SK-N-SH (cell line): ENCODE data around the gene PCSK6. TPM values are rescaled to one million over a fixed set of nuclear protein-coding genes. Genes with fewer than 3 reads are reported as not detected.

Experiments used
- CTCF ChIA-PET: fragments of 300-600, 350-600 bp; formaldehyde crosslinking; extraction: SDS; loops from one replicate; lab custom pipeline; 2021; lab: Yijun Ruan, JAX
- POLR2A ChIA-PET: fragments of 350-600 bp; sonication (Branson Sonifier 250); formaldehyde crosslinking; extraction: SDS; loops from one replicate; lab custom pipeline; 2020; ENCODE audit warnings: antibody characterized with exemption, inconsistent platforms; lab: Yijun Ruan, JAX
- DNase-seq: peaks from one replicate; pipeline ENCODE4 v3.0.0; 2012
- H2AFZ ChIP-seq: fragments of 200-600 bp; sonication (generic); 2 replicates; pipeline ENCODE4 v1.8.1; 2016; ENCODE audit warnings: antibody characterized with exemption, mild to moderate bottlenecking, low read depth
- H3F3A ChIP-seq: fragments of 200-600 bp; sonication (generic); replicated peaks from 2 replicates; pipeline ENCODE3; 2016; ENCODE audit warnings: antibody characterized with exemption, mild to moderate bottlenecking; ENCODE audit not compliant: insufficient read depth
- H3K27ac ChIP-seq, 2 experiments: fragments of 200-500 bp in 1 of 2; fragments of 200-600 bp in 1 of 2; sonication (Bioruptor generic) in 1 of 2; sonication (generic), shearing (Covaris generic) in 1 of 2; 2 replicates each; pipeline versions ENCODE4 v1.5.1 to v1.6.1; 2014 to 2016; ENCODE audit warnings: low read depth in 2 of 2, inconsistent platforms in 1 of 2, low read length in 1 of 2, mild to moderate bottlenecking in 1 of 2, mixed read lengths in 1 of 2
- H3K27me3 ChIP-seq: fragments of 200-600 bp; sonication (generic), shearing (Covaris generic); 2 replicates; pipeline ENCODE4 v1.6.1; 2016; ENCODE audit warnings: mixed run types; ENCODE audit not compliant: insufficient read depth
- H3K36me3 ChIP-seq, 2 experiments: fragments of 200-500 bp in 1 of 2; fragments of 200-600 bp in 1 of 2; sonication (Bioruptor generic) in 1 of 2; sonication (generic) in 1 of 2; replicated peaks in 1 of 2; 2 replicates each; pipeline versions ENCODE3 to v1.5.1; 2014 to 2016; ENCODE audit warnings: low read length in 1 of 2, mild to moderate bottlenecking in 1 of 2; ENCODE audit not compliant: insufficient read depth in 2 of 2, control insufficient read depth in 1 of 2
- H3K4me1 ChIP-seq, 2 experiments: fragments of 200-500 bp in 1 of 2; fragments of 200-600 bp in 1 of 2; sonication (Bioruptor generic) in 1 of 2; sonication (generic), shearing (Covaris generic) in 1 of 2; 2 replicates each; pipeline versions ENCODE4 v1.5.1 to v1.6.1; 2014 to 2016; ENCODE audit warnings: low read depth in 1 of 2, low read length in 1 of 2, mixed run types in 1 of 2; ENCODE audit not compliant: insufficient read depth in 2 of 2, control insufficient read depth in 1 of 2
- H3K4me2 ChIP-seq: fragments of 200-600 bp; sonication (generic), shearing (Covaris generic); 2 replicates; pipeline ENCODE4 v1.6.1; 2017; ENCODE audit warnings: mixed run types
- H3K4me3 ChIP-seq, 2 experiments: fragments of 200-500 bp in 1 of 2; fragments of 200-600 bp in 1 of 2; sonication (Bioruptor generic) in 1 of 2; sonication (generic), shearing (Covaris generic) in 1 of 2; 2 replicates each; pipeline versions ENCODE4 v1.5.1 to v1.8.1; 2014 to 2016; ENCODE audit warnings: low read depth in 2 of 2, inconsistent platforms in 1 of 2, low read length in 1 of 2, mild to moderate bottlenecking in 1 of 2, mixed read lengths in 1 of 2, moderate library complexity in 1 of 2
- H3K79me2 ChIP-seq: fragments of 200-600 bp; sonication (generic); 2 replicates; pipeline ENCODE4 v1.8.1; 2017; ENCODE audit warnings: mild to moderate bottlenecking; ENCODE audit not compliant: insufficient read depth
- H3K9ac ChIP-seq: fragments of 200-600 bp; sonication (generic); 2 replicates; pipeline ENCODE4 v1.6.1; 2017; ENCODE audit warnings: mixed run types
- H3K9me2 ChIP-seq: fragments of 200-600 bp; sonication (generic); 2 replicates; pipeline ENCODE4 v1.6.1; 2017; ENCODE audit warnings: mixed run types
- H3K9me3 ChIP-seq: fragments of 200-600 bp; sonication (generic); 2 replicates; pipeline ENCODE4 v1.6.1; 2017; ENCODE audit warnings: mixed run types, mild to moderate bottlenecking, moderate library complexity
- H4K20me1 ChIP-seq: fragments of 200-600 bp; sonication (generic); 2 replicates; pipeline ENCODE4 v1.6.1; 2017; ENCODE audit warnings: mild to moderate bottlenecking, mixed run types; ENCODE audit not compliant: insufficient read depth
- CHD2 ChIP-seq: fragments of 150-350 bp; IDR thresholded peaks from 2 replicates; pipeline ENCODE4 v1.6.1; 2018; ENCODE audit warnings: low read length; ENCODE audit not compliant: partially characterized antibody
- IRF3 ChIP-seq: fragments of 150-350 bp; IDR thresholded peaks from 2 replicates; pipeline ENCODE4 v1.6.1; 2016; ENCODE audit warnings: mild to moderate bottlenecking, low read depth, low read length
- JUND ChIP-seq: IDR thresholded peaks from 2 replicates; pipeline ENCODE4 v1.4.0; 2012
- MAX ChIP-seq: IDR thresholded peaks from 2 replicates; pipeline ENCODE4 v1.4.0; 2012; ENCODE audit warnings: low read depth
- MEF2A ChIP-seq: IDR thresholded peaks from 2 replicates; pipeline ENCODE4 v1.4.0; 2012; ENCODE audit warnings: low read depth, borderline replicate concordance
- NRF1 ChIP-seq: IDR thresholded peaks from 2 replicates; pipeline ENCODE4 v1.6.1; 2012; ENCODE audit warnings: low read depth, mild to moderate bottlenecking, low read length
- RAD21 ChIP-seq: IDR thresholded peaks from 2 replicates; pipeline ENCODE4 v1.6.1; 2012; ENCODE audit warnings: mild to moderate bottlenecking, low read length
- USF2 ChIP-seq: fragments of 150-350 bp; IDR thresholded peaks from 2 replicates; pipeline ENCODE4 v1.6.1; 2017; ENCODE audit warnings: antibody characterized with exemption, low read length, low read depth, borderline replicate concordance
- YY1 ChIP-seq: IDR thresholded peaks from 2 replicates; pipeline ENCODE4 v1.4.0; 2012; ENCODE audit warnings: low read depth, mild to moderate bottlenecking
- WGBS: methylation state at CpG from one replicate; pipeline ENCODE4 v1.1.6; 2017; ENCODE audit warnings: low lambda C conversion rate; 5-methylcytosine and 5-hydroxymethylcytosine counted together
- polyA plus RNA-seq, 3 experiments: library from polyadenylated mRNA; depleted of rRNA; stranded (reverse); fragments of >200 nt; gene quantifications; 2 replicates each; pipeline ENCODE4 v1.2.3, GENCODE V29; 2012

Gene PCSK6
- polyA plus RNA-seq, 1 of the 3 experiments (the other 2 are of a cell fraction), result 0.03 TPM

GRCh38 chr15:101429646-101430045 lies 59.9 kb downstream of the PCSK6 start:
- no peaks in the 10 kb centered on the region; the same call in 1 of the 2 replicates for H3K27me3 ChIP-seq
- no peaks in the 10 kb centered on the region for H3K79me2 ChIP-seq
- no peaks in the 10 kb centered on the region for H3K36me3 ChIP-seq
- POLR2A ChIA-PET, result no interaction called here
- H3K9ac ChIP-seq, result no peak overlapping the region
- DNase-seq, result no peak
- H2AFZ ChIP-seq, result no peak overlapping the region
- H4K20me1 ChIP-seq, result no peaks in the 10 kb centered on the region
- no peaks in the 10 kb centered on the region for H3F3A ChIP-seq
- H3K4me3 ChIP-seq, result no peak overlapping the region
- H3K4me1 ChIP-seq, result peaks cover 0 to 3% of the 10 kb centered on the region in 2 experiments; a peak in 1 of 4 replicates
- no peak overlapping the region for H3K4me2 ChIP-seq
- no peak for TF ChIP-seq IRF3
- no peak for TF ChIP-seq MAX
- TF ChIP-seq MEF2A, result no peak
- no peaks in the 10 kb centered on the region for H3K9me2 ChIP-seq
- H3K9me3 ChIP-seq, result no peaks in the 10 kb centered on the region
- CTCF ChIA-PET, result interaction anchor here (2.7 kb wide), 1 partner anchor 211 kb away, joined by 9 read pairs; no protein-coding TSS in a partner anchor
- 76% methylated on average over 16 of the region's 18 CpGs for WGBS
- no peak overlapping the region for H3K27ac ChIP-seq

- no peaks in the 10 kb centered on the region for H3K9me3 ChIP-seq
- no peaks in the 10 kb centered on the region for H3K9me2 ChIP-seq
- TF ChIP-seq IRF3 (no peak), MAX (no peak), USF2 (no peak), CHD2 (no peak), RAD21 (no peak), JUND (no peak), YY1 (no peak), NRF1 (no peak)
- TF ChIP-seq, all 33 proteins: peak for 0
- Histone ChIP-seq H2AFZ (no peak overlapping the region), H3K27ac (no peak overlapping the region), H4K20me1 (no peaks in the 10 kb centered on the region), H3K4me3 (no peak overlapping the region), H3F3A (no peaks in the 10 kb centered on the region), H3K79me2 (no peaks in the 10 kb centered on the region), H3K27me3 (no peaks in the 10 kb centered on the region; the same call in 1 of the 2 replicates), H3K4me1 (peaks cover 0 to 3% of the 10 kb centered on the region in 2 experiments; a peak in 1 of 4 replicates), H3K36me3 (no peaks in the 10 kb centered on the region), H3K4me2 (no peak overlapping the region), H3K9ac (no peak overlapping the region)
- ChIA-PET POLR2A (no interaction called here), CTCF (interaction anchor here (0.8 to 2.7 kb wide), 2 partner anchors 9 to 212 kb away, joined by 3 to 9 read pairs; no protein-coding TSS in a partner anchor)
- WGBS, result 52% methylated on average over 8 of the region's 8 CpGs
- no peak for DNase-seq
Observed at GRCh38 chr15:101429191-101429590, 60.3 kb downstream of the PCSK6 start.
